ENCODE data around the gene GJB1. TPM values are rescaled to one million over a fixed set of nuclear protein-coding genes. Genes with fewer than 3 reads are reported as not detected.

The GJB1 gene
- polyA plus RNA-seq, 3 donors: not detected

DNA sequence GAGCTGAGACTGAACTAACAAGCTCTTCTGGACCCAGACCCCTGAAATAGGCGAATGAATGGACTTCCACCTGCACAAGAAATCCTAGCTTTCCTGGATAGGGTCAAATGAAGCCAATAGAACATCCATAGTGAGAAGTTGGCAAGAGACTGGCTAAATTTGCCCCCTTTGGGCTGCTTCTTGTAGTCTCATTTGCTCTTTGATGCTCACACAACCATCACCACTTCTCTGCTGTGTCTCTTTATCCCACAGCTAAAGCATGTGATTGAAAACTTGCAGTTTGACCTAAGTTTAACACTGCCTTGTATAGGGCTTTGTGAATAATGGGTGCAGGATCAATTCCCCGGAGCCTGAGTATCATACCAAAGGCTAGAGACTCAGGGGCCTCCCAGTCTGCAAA lies 40.2 kb upstream of the GJB1 start:
- peak overlapping the region; percentile 73 for H2AFZ ChIP-seq (ENCODE audit: insufficient read depth, low read depth, low read length, poor library complexity, severe bottlenecking)
- no peaks in the 10 kb centered on the region for H3K9me3 ChIP-seq (replicated peaks in 1 of 2; ENCODE audit: control insufficient read depth in 1 of 2, insufficient read depth in 1 of 2, low read length in 2 of 2)
- H4K20me1 ChIP-seq (ENCODE audit: insufficient read depth, low read length): no peaks in the 10 kb centered on the region
- Mint-ChIP-seq H3K9me3 (peaks cover 0 to 3% (median 0%) of the 10 kb centered on the region in 7 donors), H3K27me3 (ENCODE audit: low read depth in 3 of 3) (peaks cover 0 to 9% (median 2%) of the 10 kb centered on the region in 3 donors), H3K36me3 (peaks cover 9 to 21% of the 10 kb centered on the region in 2 donors), H3K4me3 (peak overlapping the region; percentile 79 to 87), H3K4me1 (peaks cover 9% of the 10 kb centered on the region), H3K27ac (peak overlapping the region; percentile 94 to 99 (median 98))
- WGBS (ENCODE audit: insufficient coverage): no CpG with 5 or more reads among the region's 2 CpGs
- peaks cover under 1% of the 10 kb centered on the region for H3K79me2 ChIP-seq (ENCODE audit: insufficient read depth, low read length)
- peaks cover 6 to 11% of the 10 kb centered on the region in 2 donors for H3K4me1 ChIP-seq (ENCODE audit: control insufficient read depth in 1 of 2, insufficient read depth in 2 of 2, low read length in 2 of 2)
- H3K9ac ChIP-seq (ENCODE audit: insufficient read depth, low read length, poor library complexity, severe bottlenecking): peak overlapping the region; percentile 80
- intact Hi-C loops (cut with micrococcal nuclease): loop anchor here (5.0 to 10.0 kb wide), 3 partner anchors 66 to 1048 kb away; partner anchors contain the start of genes FOXO4 (in 1 of the 2), IGBP1 (in 1 of the 2) and MED12 (in 1 of the 2)
- H3K36me3 ChIP-seq (replicated peaks in 1 of 2; ENCODE audit: control insufficient read depth in 1 of 2, insufficient read depth in 2 of 2, low read length in 2 of 2): peaks cover 5 to 20% of the 10 kb centered on the region in 2 donors
- TF ChIP-seq, protein P1, sequence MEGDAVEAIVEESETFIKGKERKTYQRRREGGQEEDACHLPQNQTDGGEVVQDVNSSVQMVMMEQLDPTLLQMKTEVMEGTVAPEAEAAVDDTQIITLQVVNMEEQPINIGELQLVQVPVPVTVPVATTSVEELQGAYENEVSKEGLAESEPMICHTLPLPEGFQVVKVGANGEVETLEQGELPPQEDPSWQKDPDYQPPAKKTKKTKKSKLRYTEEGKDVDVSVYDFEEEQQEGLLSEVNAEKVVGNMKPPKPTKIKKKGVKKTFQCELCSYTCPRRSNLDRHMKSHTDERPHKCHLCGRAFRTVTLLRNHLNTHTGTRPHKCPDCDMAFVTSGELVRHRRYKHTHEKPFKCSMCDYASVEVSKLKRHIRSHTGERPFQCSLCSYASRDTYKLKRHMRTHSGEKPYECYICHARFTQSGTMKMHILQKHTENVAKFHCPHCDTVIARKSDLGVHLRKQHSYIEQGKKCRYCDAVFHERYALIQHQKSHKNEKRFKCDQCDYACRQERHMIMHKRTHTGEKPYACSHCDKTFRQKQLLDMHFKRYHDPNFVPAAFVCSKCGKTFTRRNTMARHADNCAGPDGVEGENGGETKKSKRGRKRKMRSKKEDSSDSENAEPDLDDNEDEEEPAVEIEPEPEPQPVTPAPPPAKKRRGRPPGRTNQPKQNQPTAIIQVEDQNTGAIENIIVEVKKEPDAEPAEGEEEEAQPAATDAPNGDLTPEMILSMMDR (IDR thresholded peaks at IDR 0.05): no peak
- H3K4me2 ChIP-seq (replicated peaks; ENCODE audit: extremely low read depth, low read length, poor library complexity, severe bottlenecking): peak overlapping the region; percentile 72
- no peak for DNase-seq
- no peaks in the 10 kb centered on the region for H3K27me3 ChIP-seq (ENCODE audit: control insufficient read depth in 2 of 2, insufficient read depth in 2 of 2, low read length in 2 of 2)
- H3K27ac ChIP-seq (ENCODE audit: low read depth in 1 of 2, low read length in 2 of 2): peak overlapping the region; percentile 89 to 94
- H3K4me3 ChIP-seq (replicated peaks in 1 of 3; ENCODE audit: low read depth in 2 of 3, low read length in 3 of 3): peak overlapping the region; percentile 67 to 81 (median 75)

DNA sequence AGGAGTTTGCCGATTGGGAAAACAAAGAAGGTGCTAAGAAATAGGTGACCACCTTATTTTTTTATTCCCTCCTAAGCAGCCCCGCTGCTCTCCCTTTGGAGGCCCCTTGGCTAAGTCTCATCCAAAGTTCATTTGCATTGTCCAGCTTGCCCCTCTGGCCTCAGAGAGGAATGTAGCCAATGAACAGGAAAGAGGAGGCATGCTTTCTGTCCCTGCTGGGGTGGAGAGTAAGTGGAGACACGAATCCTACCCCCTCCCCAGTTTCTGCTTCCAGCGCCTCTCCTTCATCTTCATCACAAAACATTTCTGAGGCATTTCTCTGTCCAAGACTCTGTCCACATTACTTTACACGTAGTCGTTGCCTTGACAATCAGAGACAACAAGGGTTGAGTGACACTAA lies 39.7 kb upstream of the GJB1 start:
- intact Hi-C loops (cut with micrococcal nuclease): loop anchor here (5.0 to 10.0 kb wide), 3 partner anchors 66 to 1049 kb away; partner anchors contain the start of genes FOXO4 (in 1 of the 2), IGBP1 (in 1 of the 2) and MED12 (in 1 of the 2)
- H3K9me3 Mint-ChIP-seq: peaks cover 0 to 3% (median 0%) of the 10 kb centered on the region in 7 donors
- no peak overlapping the region for H3K4me3 Mint-ChIP-seq
- Histone ChIP-seq H3K27ac (ENCODE audit: low read depth in 1 of 2, low read length in 2 of 2) (no peak overlapping the region), H3K4me3 (replicated peaks in 1 of 3; ENCODE audit: low read depth in 2 of 3, low read length in 3 of 3) (no peak overlapping the region), H3K79me2 (ENCODE audit: insufficient read depth, low read length) (peaks cover 5% of the 10 kb centered on the region), H3K4me1 (ENCODE audit: control insufficient read depth in 1 of 2, insufficient read depth in 2 of 2, low read length in 2 of 2) (peaks cover 6 to 11% of the 10 kb centered on the region in 2 donors), H3K36me3 (replicated peaks in 1 of 2; ENCODE audit: control insufficient read depth in 1 of 2, insufficient read depth in 2 of 2, low read length in 2 of 2) (peaks cover 5 to 20% of the 10 kb centered on the region in 2 donors), H3K27me3 (ENCODE audit: control insufficient read depth in 2 of 2, insufficient read depth in 2 of 2, low read length in 2 of 2) (no peaks in the 10 kb centered on the region), H3K9ac (ENCODE audit: insufficient read depth, low read length, poor library complexity, severe bottlenecking) (no peak overlapping the region), H3K9me3 (replicated peaks in 1 of 2; ENCODE audit: control insufficient read depth in 1 of 2, insufficient read depth in 1 of 2, low read length in 2 of 2) (no peaks in the 10 kb centered on the region), H2AFZ (ENCODE audit: insufficient read depth, low read depth, low read length, poor library complexity, severe bottlenecking) (no peak overlapping the region), H4K20me1 (ENCODE audit: insufficient read depth, low read length) (no peaks in the 10 kb centered on the region), H3K4me2 (replicated peaks; ENCODE audit: extremely low read depth, low read length, poor library complexity, severe bottlenecking) (no peak overlapping the region)
- TF ChIP-seq, protein P1 (IDR thresholded peaks at IDR 0.05): no peak
- H3K27ac Mint-ChIP-seq: peak overlapping the region in 3 of 7 donors; percentile 15 to 46 (median 35)
- peaks cover 6 to 18% of the 10 kb centered on the region in 2 donors for H3K36me3 Mint-ChIP-seq
- DNase-seq: no peak
- H3K27me3 Mint-ChIP-seq (ENCODE audit: low read depth in 3 of 3): peaks cover 0 to 7% (median 2%) of the 10 kb centered on the region in 3 donors
- peaks cover 9% of the 10 kb centered on the region for H3K4me1 Mint-ChIP-seq
- WGBS (ENCODE audit: insufficient coverage): no CpG with 5 or more reads among the region's 6 CpGs
